Hematopoietic multipotent progenitor cell treated with erythropoietin and hydrocortisone succinate and interleukin-3 and kit ligand, for 8 days (in vitro differentiated cells): ENCODE results near the gene GPR18.
A peak's percentile ranks its signal among the peaks of the same experiment; 100 is the strongest.

Experiments used
- DNase-seq: peaks from one replicate; pipeline ENCODE4 v3.0.0-alpha.2; 2015

Gene GPR18, protein sequence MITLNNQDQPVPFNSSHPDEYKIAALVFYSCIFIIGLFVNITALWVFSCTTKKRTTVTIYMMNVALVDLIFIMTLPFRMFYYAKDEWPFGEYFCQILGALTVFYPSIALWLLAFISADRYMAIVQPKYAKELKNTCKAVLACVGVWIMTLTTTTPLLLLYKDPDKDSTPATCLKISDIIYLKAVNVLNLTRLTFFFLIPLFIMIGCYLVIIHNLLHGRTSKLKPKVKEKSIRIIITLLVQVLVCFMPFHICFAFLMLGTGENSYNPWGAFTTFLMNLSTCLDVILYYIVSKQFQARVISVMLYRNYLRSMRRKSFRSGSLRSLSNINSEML

DNA sequence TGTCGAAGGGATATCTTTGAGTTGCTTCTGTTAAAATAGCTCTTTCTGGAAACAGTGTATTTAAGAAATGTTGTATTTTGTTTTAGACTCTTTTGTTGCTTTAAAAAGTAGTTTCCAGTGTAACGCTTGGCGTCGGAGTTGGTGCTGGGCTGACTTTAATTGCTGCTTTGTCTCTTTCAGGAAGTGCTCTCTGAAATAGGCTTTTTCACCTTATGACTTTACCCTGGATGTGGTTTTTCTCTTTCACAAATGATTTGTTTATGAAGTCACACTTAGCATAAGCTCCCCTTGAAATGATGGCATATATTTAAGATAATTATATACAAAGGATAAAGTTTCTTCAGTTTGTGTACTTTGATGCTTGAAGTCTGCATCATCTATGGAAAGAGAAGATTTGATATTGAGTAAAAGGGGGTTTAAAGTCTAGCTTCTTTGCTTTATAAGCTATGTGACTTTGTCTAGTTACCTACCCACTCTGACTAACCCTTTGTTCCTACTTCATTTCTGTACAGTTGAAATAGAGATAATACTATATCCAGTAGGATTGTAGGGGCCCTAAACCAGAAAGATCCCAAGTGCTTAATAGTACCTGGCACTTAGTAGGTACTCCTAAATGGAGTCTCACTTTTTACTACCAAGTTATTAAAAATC, at the start of gene GPR18:
Gene GPR18, minus strand, starts transcription at position 170 of the 651 bp plus-strand sequence. CDS start 2,507 bp downstream, outside the sequence.
- DNase-seq, result no peak

DNA sequence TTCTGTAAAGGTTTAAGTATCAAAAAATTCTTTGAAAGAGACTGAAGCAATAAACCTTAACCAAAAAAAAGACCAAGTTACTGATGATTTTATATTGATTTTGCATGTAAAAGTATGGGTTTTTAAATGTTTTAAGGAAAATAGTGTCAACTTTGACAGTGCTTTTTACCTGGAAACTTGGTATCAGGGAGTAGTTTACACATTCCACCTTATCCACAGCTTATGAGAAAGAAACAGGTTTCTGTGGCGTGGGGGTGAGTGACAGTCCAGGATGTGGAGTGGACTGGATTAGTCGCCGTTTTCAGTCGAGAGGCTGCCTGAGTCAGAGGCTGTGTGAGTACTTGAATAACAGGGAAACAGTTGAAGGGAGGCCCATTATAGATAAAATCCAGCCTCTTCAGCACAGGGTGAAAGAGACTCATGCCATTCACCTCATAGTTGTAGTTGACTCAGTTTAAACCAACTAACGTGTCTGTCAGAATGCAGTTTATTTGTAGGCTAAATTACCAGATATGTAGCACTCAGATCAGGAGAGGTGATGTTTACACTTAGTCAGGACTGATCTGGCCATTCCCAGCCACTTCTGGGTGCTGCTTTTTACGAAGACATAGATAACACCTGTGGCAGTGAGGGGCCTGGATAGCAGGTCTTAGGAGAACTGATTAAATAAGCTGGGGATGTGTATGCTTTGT, 49.6 kb upstream of the GPR18 start:
- peak; percentile 51 for DNase-seq

DNA sequence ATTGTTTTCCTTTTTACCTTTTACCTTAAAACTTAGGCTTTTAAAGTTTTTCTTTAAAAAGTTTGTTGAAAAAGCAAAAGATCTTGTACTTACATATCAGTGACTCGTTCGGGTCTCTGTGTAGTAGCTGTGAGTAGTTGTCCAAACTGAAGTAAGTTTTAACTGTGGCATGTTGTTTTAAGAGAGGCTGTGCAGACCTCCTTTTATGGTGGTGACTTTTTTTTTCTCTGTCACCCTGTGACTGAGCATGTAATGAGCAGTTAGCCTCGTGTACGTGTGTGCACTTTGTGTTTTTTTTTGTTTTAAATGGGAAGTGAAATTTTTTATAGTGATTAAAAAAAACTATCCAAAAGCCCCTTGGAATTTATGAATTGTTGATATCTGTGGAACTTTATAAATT, 49.1 kb upstream of the GPR18 start, which contains the start of gene GPR183:
Gene GPR183, minus strand, starts transcription at position 153 of the 400 bp plus-strand sequence. CDS start 11,254 bp downstream, outside the sequence.
- DNase-seq, result peak; percentile 42

DNA sequence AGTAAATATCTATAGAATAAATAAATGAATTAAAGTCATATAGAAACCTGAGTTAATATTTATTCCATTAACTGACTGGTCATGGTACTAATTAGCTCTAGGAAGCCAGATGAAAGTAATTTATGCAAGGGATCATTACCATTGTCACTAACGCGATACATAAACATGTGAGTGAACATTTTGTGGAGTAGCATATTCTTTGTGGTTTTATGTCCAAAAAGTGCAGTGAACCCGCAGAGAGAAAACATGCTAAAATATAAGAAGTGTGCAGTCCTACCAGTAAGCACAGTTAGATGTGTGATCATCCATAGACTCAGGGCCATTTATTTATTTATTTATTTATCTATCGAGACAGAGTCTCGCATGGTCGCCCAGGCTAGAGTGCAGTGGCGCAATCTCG, 47.4 kb upstream of the GPR18 start:
- DNase-seq, result no peak

DNA sequence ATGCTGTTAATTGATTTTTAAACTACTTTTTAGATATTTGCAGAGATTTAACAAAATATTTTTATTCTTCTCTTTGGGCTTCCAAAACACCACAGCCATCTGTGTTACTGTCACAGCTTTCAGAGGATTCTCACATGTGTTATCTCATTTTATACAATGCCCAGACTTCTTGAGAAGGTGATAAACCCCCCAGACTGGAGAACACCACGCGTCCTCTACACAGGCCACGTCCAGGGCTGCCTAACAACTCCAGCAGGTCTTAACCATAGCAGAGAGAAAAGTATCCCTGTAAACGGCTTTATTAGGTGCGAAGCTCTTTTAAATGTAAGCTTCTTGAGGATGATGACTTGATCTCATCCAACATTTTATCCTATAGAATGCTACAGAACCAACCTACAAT, 47.0 kb upstream of the GPR18 start:
- DNase-seq, result peak; percentile 53

DNA sequence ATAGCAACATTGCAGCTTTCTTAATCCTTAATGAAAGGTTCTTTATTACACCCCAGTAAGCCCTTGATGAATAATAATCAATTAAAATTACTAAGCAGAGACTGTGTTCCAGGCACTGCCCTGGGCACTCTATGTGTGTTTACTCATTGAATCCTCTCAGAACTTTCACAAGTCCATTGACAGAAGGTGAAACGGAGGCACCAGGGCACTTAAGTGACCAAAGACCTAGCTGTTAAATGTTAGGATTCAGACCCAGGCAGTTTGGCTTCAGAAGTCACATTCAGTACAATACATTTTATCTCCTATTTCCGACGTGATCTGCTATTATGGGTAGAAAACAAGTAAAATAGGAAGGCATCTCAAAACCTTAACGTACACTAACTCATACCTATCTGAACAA, 46.4 kb upstream of the GPR18 start:
- DNase-seq, result no peak

DNA sequence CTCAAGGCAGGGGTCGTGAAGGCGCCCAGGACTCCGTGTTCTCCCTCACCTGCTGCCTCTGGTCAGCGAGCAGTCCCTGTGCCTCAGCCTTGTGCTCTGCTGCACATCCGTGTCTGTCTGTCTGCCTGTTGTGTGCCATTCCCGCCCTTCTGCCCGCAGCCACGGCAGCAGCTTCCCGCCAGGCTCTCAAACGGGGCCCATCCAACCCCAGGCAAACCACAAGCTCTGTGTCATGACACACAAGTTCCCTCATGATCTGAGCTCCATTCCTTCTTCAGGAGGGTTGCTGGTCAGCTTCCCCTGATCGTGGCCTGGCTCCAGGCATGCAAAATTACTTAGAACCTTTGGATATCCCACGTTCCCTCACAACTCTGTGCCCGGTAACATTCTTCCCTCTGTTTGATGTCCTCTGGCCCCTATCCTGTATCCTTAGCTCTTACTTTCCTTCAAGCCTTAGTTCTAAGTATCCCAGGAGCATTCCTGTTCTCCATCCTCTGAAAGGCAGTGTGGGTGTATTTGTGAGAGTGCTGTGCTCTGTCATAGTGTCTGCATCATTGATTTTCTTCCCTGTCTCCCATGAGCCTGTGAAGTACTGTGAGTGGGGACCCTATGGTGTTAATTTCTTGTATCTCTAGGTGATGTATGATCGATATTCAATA, 45.8 kb upstream of the GPR18 start:
- no peak for DNase-seq

DNA sequence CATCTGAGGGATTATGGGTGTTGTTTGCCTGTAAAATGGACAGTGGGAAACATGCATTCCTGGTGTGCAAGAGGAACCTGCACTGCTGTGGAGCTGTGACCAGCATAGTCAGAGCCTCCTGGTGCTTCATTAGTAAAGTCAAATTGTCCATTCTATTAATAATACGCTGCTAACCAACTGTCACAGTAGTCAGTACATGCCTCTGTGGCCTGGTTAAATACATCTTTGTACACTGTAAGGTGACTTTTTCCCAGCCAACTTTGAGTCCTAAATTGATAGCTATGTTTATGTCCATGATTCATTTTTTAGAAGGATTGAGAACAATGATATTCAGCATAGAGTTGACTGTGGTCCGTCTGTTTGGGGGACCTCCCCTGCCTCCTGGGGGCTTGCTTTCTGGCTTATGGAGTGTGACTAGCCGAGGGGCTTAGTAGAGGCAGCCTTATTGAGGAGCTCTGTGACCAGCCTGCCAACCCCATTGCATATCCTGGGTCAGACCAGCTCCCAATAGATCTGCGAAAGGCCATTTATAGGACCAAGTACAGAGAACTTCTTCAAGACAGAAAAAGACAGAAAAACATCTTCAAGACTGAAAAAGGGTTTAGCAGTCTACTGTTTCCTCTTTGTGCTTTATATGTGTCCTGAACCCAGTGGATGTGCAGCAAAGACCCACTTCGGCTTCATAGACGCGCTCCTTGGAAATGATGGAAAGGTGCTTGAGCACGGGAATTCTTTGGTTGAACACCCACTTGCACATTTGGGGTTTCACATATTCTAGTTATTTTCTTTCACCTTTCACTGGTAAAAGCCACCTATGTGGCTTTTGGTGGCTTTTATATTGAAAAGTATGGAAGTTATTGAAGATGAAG, 44.7 kb upstream of the GPR18 start:
- DNase-seq, result no peak

DNA sequence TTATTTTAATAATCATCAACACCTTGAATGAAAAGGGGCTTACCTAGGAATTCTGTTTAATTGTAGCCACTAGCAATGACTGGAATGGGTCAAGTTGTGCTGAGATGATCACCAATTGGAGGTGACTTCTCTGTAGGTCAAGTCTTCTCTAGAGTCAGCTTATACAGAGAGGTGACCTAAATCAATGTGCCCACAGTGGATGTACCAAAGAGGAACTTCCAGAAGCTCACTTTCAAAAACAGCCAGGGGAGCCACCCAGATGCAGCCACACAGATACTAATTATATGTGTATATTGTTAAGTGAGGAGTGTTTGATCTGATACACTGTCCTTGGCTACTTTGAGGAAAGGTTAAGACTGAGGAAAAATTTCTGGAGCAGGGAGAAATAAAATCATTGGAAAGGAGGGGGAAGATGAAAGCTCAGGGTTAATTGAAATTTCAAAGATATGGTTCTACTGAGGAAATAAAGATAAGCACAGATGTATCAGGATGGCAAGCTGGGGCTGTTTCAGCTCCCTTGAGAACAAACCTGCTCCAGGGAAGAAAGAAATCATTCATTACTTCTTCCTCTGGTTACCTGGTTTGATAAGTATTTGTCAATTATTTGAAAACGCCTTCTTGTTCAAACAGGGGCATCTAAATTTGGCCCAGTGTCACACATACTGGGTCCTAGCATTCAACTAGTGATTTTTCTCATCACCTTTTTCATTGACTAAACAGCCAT, 43.9 kb upstream of the GPR18 start:
- no peak for DNase-seq

DNA sequence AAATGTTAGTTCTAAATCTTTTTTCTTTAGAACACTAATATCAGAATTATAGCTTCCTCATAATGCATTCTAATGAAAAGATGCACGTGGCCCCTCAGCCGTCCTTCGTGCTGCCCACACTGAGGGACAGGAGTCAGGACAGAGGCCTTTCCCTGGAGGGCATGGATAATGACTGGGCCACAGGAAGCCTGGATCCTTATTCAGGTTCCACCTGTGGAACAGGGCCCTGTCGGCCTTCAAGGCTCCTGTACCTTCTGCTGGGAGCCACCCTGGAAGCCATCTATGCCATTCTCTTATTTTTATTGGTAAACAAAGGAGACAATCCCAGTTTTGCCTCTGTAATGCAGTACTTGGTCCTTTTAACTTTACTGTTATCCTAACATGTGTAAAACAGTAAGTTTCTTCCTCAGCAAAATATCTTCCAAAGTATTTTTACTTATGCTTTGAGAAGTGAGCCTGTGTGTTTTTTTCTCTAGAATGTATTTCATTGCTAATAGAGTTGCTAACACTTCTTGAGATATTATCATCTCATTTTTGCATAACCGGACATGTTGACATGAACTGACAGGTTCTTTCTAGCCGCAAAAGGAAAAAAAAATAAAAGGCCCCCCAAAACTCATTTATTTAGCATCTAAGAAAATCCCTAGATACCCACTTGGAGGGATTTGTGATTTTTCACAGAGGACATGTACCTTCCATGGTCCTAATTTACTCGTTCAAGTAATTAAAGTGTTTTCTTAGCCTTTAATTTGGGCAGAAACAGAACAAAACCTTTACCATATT, 43.1 kb upstream of the GPR18 start:
- DNase-seq, result no peak

DNA sequence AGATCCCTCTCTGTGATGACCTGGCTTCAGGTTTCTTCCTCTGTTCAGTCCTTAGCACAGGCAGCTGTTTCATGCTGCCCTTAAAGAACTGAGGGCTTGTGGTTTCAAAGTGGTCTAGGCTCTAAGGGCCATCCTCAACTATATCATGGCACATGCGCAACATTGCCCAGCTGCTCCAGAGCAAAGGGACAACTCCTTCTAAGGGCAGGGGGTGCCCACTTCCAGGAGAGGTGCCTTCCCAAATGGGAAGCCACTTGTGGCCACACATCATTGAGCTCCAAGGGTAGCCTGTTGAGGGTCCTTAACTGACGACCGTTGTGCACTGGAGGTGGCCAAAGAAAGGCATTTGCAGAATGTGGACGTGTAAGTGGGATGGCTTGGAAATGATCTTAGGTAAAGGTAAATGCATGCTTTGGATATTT, 41.8 kb upstream of the GPR18 start:
- DNase-seq, result no peak

DNA sequence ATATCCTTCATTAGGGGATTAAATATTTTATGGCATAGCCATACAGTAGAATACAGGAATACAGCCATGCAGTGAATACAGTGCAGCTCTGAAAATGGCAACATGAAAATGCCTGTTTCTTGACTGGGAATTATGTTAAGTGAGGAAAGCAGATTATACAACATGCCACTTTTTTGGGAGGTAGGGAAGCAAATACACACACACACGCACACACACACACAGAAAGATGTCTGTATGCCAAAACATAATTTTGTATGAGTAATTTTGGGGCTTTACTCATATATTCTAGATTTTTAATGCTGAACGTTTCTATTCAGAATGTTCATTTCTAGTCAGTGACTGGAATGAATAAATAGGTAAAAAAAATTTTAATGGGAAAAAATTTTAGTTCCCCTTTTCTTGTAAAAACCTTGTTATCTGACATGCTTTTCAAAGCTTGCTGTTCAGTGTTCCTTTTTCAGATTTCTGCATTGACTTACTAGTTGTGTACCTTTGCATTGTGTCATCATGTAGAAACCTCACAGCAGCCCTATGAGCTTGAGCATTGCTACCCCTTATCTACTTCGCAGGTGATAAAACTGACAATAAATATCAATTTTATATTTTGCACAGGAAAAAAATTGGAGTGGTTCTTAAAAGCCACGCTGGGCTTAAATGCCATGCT, 41.2 kb upstream of the GPR18 start:
- no peak for DNase-seq

DNA sequence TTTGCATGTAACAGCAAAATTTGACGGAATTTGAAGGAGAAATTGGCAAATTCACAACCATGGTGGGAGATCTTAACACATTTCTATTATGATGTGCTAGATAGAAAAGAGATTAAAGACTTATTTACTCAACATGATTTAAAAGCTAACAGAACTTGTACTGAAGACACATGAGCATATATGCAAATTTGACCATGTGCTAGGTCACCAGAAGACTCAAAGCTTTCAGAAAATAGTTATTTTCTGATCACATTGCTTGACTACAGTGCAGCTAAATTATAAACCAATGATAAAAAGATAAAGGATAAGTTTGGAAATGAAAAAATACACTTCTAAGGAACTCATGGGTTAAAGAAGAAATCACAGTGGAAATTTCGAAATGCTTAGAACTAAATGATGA, 39.9 kb upstream of the GPR18 start:
- DNase-seq, result no peak

DNA sequence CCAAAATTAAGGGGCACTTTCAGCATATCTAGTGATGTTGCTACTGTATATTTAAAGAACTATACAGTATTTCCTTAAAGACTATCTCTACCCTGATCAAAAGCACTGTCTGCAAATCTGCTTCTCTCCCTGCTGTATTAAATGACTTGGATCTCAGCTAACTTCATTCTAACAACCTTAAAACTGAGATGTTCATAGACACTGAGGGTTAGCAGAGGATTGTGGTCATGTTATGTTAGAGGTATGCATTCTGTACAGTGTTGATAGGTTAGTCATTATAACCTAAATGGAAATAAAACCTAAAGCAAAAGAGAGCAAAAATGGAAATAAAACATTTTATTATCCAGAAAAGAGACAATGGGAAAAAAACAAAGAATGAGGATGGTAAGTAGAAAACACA, 39.2 kb upstream of the GPR18 start:
- DNase-seq, result no peak

DNA sequence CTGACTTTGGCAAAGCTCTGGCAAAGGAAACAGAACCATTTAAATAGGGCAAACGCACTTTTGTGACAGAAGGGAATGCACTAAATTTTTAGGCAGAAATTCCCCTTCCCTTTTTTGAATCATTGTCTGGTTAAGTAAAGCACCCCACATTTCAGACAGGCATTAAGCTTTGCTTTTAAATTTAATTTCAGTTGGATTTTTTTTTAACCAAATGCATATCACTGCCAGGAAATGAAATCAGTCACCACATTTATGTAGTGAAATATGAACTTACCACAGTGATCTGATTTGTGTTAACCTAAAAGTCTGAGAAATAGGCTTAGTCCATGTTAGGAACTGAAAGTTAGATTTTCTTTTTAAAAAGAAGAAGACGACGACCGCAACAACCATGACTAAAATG, 38.2 kb upstream of the GPR18 start:
- no peak for DNase-seq

DNA sequence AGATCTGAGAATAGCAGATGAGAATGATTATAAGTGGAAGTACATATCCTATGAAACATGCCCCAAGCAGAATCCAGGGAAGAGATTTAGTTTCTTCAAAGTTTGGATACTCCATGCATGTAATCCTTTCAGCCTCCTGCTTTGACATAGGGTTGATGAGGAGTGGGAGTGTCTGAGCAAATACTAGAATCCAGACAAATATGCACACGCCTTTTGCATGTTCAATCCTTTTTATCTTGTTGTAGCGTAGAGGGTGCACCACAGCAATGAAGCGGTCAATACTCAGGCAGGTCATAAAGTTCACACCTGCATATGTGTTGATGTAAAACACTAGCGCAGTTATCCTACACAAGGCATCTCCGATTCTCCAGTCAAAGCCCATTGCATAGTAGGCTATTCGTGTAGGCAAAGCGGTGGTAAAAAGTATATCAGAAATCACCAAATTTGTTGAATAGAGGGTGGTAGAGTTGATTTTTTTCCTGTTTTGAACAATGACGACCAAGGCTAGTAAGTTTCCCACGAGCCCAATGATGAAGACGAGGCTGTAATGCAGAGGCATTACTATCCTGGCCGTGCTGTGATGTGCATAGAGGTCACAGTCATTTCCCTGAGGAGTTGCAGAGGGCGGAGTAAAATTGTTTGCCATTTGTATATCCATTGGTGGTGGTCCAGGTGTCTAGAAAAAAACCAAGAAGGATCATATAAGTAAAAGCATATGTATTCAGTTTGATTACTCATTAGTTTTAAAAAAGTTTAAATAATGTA, 37.5 kb upstream of the GPR18 start:
- DNase-seq, result no peak

DNA sequence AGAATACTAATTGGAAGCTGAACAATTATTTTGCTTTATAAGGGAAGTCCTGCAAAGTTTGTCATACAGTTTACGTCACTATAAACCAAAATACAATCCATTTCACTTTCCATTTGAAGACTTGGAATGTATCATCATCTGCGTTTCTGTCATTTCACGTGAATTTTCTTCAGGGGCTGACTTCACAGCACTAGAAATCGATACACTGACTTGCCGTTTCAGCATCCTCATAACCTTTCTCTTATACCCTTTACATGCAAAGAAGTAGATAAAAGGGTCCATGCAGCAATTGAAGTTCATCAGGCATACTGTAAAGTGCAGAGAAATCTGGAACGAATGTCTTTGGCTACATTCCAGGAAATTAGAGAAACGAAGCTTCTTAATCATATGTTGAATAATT, 36.8 kb upstream of the GPR18 start:
- no peak for DNase-seq

DNA sequence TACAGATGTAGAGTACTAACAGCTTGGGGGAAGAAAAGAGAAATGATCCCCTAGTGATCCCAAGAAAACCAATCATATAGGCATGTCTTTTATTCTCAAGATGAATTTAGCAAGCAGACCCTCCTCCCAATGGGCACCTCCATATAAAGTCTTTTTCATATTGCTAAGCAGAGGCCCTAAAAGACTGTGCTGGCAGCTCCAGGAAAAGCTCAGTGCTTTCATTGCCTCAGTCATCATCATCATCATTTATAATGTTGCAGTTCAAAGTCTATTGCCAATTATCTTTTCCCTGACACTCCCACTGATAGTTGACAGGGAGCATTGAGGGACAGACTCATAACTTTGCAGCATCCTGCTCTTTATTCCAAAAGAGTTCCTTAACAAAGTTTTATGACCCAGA, 36.0 kb upstream of the GPR18 start:
- no peak for DNase-seq

DNA sequence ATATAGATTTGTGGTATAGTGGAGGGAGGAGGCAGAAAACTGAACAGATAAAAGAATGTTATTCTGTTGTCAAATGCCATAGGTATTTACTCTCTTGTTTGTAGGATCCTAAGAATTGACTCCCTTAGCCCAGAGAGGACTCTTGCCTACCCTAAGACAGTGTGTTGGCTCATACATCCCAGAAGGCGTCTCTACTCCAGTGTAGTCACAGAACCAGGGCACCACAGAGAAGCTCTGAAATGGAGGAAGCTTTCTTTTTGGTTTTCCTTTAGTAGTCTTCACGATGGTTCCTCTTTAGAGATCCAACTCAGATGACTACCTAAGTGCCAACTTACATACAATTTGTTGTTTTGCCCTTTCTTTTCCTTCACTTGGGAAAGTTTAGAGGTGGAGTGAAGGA, 35.0 kb upstream of the GPR18 start:
- no peak for DNase-seq

DNA sequence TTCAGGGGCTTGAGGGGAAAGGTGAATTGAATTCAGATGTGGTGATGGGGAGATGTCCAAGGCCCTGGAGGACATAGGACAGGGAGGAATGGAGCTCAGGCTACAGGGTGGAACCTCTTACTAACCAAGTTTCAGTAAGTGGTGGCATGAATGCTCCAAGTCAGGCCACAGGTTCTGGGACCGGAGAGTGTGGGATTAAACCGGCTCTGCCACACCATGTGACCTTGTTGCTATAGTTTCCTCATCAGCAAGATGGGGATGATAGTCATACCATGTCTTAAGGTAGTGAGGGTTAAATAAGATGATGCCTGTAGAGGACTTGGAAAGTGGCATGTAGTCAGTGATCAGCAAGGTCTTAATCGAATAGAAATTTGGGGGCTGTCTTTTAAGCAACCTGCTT, 32.7 kb upstream of the GPR18 start:
- no peak for DNase-seq
